HG03039 (cell line): ENCODE results near the gene BLID.

Source experiments
- ATAC-seq: cut with Tn5 transposase; IDR thresholded peaks from one replicate; pipeline ENCODE4 v1.9.1; 2021; ENCODE audit warnings: mild to moderate bottlenecking, moderate library complexity; ENCODE audit not compliant: unreplicated experiment

Gene BLID

GRCh38 chr11:122107045-122107444, 9.0 kb downstream of the BLID start:
- no peak for ATAC-seq

DNA sequence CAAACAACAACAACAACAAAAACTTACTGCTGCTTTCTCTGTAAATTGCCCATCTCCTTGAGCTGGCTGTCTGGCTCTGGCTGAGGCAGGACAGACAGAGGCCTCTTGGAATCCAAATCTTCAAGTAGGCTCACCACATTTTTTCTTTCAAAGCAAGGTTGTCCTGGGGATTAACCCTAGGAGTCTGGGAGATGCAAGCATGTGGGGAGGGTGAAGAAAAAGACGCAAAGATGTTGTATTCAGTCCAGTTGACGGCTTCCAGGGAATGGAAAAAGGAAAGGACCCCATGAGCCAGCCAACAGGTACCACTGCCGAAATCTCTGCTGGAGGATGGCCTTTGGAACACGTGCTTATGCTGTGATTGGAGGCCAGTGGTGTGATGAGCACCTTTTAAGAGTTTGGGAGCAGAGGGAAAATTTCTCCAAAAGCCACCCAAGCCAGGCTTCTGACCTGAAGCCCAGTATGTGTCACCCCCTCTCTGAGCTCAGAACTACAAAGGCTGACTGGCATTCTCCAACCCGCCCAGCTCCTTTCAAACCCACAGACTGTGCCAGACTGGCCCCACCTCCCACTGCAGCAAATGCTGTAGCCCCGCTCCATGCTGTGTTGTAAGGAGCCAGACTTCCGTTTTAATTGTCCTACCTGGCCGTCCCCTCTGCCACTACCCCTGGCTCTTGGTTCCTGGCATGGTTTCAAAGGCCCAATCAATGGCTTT, 10.8 kb downstream of the BLID start:
- ATAC-seq: no peak

- no peak for ATAC-seq
Measured at GRCh38 chr11:122104341-122104740, 11.7 kb downstream of the BLID start.

DNA sequence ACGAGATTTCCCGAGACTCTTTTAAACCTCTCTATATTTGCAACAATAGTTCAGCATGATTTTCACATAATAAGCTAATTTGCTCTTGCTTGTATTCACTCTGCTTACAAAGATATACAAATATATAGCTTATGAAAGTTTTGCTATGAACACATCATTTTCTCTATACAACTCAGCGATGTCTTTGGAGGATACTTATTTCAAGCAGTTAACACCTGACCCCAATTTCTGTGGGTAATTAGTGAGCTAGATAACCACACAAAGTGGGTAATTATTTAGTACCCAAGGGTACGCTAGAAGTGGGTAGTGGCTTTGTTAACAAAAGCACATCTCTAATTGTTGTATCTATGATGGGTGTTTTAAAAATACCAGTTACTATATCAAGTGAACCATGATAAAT, 12.3 kb downstream of the BLID start:
- ATAC-seq: no peak

DNA sequence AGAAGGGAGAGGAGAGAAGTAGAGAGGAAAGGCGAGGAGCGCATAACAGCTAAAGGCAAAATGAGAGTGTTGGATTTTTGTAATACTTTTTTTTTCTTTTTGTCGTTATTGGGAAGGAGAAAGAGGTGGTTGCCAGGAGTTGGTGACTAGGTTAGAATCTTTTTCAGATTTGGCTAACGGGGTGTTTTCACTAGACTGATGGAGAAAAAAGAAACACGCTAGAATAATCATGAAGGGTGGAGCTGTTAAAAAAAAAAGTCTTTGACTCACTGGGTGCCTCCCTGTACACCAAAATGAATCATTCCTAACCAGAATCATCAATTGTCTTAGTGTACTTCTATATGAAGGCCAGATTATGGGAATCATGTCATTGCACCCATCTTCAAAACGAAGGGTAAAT, 12.7 kb downstream of the BLID start:
- no peak for ATAC-seq

- ATAC-seq: no peak
Measured at GRCh38 chr11:122102426-122102825, 13.6 kb downstream of the BLID start.

DNA sequence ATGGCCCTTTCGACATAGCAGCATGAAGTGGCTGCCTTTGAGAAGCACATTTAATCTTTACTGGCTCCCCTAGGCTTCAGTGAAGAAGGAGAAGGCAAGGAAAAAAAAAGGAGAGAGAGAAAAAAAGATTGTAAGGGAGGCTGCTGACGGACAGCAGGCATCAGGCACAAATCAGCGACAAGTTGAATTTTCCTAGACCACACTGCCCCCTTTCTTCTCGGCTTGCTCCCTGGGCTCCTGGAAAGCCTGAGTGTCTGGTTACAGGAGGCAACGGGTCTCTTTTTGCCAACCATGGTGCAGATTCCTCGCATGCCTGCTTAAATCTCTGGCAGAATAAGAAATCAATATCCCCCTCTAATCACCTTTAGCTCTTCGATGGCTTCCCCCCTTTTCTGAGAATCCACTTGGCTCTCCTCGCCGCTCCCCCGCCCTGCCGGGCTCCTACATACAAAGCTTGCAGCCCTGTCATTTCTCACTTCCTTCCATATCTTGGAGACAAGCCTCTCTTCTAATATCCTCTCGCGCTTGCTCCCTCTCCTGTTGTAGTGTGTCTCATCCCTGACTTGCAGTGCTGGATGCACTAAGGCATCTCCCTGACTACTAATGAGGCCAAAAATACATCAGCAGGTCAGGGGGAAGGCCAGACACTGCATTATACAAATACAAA, 14.3 kb downstream of the BLID start:
- no peak for ATAC-seq

DNA sequence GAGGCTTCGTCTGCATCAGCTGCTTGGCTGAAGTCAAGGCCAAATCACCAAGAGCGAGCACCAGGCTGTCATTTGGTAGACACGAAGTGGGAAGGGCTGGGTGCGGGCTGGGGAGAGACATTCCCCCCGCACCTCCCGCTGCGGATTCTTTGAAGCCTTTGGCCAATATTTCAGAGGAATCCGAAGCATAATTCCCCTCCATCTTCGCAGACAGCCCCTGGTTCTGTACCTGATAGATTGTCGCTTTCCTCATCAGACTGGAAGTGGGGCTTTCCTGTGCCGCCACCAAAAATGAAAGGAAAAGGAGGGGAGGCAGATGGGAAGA, 15.3 kb downstream of the BLID start:
- no peak for ATAC-seq

DNA sequence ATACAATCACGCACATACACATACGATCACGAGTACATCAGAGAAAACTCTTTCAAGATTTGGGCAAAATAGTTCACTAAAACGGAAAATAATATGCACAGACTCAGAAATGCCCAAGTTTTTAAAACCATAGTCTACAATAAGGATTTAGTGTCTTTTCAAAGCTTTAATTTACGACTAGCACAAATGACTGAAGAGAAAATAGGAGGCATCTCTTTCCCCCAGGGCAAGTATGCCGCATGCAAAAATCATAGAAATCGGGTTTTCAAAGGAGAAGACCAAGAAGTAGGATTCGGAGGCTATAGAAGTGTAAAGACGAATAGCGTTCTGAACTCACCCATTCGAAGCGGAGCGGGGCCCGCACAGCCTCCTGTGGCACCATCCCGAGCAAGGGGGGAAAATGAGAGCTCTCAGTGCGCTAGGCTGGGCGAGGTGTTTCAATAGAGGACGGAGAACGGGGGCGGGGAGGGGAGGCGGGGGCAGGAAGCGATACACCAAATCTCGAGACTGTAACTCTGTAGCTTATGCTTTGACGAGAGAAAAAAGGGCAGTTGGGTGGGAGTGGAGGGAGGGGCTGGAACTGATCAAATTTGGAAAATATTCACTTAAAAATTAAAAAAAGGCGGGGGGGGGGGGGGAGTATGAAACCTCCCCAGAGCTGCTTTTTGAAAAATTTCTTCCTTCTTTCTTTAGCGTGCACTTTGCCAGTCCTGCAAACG, 15.8 kb downstream of the BLID start:
- ATAC-seq: no peak

DNA sequence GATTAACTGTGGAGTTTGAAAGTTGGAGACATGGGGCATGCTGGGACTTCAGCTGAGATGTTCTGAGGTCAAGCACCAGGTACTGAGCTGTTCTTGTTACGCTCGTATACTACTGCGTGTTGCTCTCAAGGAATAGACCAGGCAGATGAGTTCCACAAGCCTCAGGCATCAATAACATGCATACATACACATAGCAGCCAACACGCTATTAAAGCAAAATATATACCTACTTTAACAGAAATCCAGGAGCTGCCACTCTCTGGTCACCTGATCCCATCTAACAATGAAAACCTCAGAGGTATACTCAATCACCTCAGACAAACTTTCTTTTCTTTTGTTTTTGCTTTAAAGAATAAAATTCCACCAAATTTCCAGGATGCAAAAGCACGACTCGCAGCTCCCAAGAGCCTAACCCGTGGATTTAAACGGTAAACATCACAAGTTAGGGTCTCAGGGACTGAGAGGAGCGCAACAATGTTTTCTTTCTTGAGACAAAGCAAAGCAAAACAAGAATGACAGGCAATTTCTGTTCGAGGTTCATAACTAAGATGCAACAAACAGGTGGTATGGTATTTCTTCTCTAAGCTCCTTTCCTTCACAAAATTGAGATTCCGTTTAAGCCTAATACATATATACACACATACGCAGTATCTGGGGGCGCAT, 16.5 kb downstream of the BLID start:
- ATAC-seq: no peak

DNA sequence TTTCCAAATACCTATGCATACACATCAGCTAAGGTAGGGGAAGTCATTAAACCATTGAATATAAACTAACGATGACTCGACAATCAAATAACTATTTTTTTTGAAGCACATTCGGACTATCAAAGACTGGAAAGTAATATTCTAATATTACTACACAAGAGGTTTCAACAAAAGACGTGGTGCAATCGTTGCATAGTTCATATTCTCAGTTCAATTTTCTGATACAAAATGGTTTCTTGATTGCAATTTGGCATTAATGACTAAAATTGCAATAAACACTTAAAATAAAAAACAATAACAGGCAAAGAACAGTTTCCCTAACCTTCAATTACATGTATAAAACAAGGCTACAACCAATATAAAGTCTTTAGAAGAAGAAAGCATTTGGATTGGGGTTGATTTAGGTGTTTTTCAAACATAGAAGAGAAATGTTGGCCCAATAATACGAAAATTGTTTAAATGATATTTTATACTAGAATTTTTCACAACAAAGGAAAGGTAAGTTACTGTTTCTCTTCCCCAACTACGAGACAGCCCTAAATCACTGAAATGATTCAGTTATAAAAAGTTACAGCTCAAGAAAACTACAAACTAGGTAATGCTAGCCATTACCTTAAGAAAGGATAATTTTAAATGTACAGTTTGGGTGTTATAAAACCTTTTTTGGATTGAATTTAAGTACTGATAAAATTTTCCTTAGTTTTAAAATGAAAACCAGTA, 17.6 kb downstream of the BLID start:
- ATAC-seq: no peak

DNA sequence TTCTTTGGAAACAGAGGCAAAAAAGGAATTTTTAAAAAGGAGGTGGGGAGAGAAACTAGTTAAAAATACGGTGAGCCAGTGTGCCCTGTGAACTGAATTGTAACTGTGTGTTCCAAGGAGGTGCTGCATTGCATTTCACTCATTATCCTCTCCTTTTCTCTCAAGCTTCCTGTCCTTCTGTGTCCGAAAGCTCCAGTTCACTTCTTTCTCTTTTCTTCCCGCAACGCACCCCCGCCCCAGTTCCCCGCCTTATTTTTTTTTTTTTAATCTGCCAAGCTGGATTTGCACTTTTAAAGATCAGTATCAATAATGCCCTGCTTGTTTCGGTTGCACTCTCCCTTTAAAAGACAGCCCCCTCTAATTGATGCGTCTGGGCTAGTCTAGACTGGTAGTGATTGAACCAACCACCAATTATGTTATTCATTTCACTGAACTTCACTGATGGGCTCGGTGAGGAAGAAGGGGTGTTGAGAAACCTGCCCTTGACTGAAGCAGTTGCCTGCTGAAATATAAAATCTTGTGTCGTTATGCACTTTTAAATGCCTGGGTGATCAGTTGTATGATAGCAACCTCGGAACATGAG, 18.5 kb downstream of the BLID start:
- ATAC-seq: no peak

GRCh38 chr11:122096272-122097112, 19.5 kb downstream of the BLID start:
- no peak for ATAC-seq

DNA sequence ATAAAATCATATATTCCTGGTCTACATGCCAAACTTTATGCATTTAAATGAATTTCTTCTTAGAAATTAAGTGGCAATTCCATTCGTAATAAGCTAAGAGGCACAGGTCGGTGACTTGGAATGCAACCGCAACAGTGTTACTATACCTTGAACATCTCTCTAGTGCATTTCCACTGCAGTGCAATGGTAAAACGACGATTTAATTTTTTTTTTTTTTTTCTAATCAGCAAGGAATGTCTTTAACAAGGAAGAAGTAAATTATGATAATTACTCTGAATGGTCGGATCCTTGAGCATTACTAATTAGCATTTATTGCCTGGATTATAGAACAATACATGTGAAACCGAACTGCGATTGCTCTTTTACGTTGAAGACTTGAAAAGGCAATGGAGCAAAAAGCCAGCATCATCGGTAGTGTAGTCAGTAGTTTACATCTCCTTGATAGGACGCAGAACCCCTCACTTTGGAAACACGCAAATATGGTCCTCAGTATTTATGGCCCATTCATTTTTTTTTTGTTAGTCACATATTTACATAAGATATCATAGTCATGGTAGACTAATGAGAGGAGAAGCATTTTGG, 20.2 kb downstream of the BLID start:
- ATAC-seq: no peak

GRCh38 chr11:122094836-122095235, 21.2 kb downstream of the BLID start:
- ATAC-seq: no peak

DNA sequence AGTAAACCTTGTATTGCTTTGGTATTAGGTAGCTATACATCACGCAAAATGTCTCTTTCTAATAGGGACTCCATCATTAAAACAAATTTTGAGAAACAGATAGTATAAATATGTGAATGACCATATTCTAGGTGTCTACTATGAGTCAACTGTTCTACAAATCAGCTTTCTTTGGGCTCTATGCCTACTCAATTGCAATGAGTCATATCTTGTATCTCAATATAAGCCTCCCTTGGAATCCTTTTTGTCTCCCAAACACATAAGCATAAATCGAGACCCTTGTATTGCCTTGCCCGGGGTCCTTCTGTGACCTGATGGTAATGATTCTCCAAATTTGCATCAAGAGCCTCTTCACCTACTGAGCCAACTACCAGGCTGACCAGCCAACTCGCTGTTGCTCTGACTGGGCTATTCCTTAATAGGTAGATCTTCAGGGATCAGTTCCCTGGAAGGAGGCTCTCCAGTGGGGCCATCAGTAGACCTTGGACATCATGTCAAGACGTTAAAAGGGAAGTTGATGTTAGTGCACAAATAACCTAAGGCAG, 22.2 kb downstream of the BLID start:
- ATAC-seq: no peak

- no peak for ATAC-seq
Measured at GRCh38 chr11:122091835-122092234, 24.2 kb downstream of the BLID start.

GRCh38 chr11:122089111-122089510, 26.9 kb downstream of the BLID start:
- no peak for ATAC-seq

DNA sequence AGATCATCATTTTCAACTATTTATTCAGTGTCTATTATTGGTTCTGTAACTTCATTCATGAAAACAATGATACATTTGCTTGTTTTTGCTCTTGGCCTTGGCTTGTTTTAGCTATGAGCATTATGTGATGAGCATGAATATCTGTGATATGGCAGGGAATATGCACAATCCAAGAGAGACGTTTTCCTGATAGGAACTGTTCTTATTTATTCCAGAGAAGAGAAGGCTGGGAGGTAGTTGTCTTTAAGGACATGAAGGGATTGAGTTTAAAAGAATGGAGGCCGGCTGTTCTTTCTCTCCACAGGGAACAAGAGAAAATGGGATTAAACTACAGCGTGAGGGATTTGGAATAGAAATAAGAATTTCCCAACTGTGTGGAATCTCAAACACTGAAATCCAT, 30.3 kb downstream of the BLID start:
- ATAC-seq: no peak
